NT2/D1 (cell line): ENCODE measurements around the gene DBN1.
A peak's percentile ranks its signal among the peaks of the same experiment; 100 is the strongest.

Experiments used
- DNase-seq: peaks from one replicate; pipeline ENCODE4 v3.0.0-alpha.2; 2011; ENCODE audit warnings: low read depth, low spot score
- H3K27me3 ChIP-seq: 2 replicates; pipeline ENCODE4 v1.6.0; 2011; ENCODE audit warnings: mild to moderate bottlenecking; ENCODE audit not compliant: insufficient read length, insufficient read depth
- H3K36me3 ChIP-seq: 2 replicates; pipeline ENCODE4 v1.6.1; 2011; ENCODE audit warnings: mild to moderate bottlenecking, low read length, mixed read lengths; ENCODE audit not compliant: insufficient read depth, insufficient read length
- H3K4me1 ChIP-seq: 2 replicates; pipeline ENCODE4 v1.5.1; 2011; ENCODE audit not compliant: insufficient read depth, insufficient read length
- H3K4me3 ChIP-seq: 2 replicates; pipeline ENCODE4 v1.5.1; 2011; ENCODE audit warnings: low read depth; ENCODE audit not compliant: insufficient read length
- H3K9ac ChIP-seq: 2 replicates; pipeline ENCODE4 v1.6.0; 2011; ENCODE audit warnings: low read depth; ENCODE audit not compliant: insufficient read length
- H3K9me3 ChIP-seq: 2 replicates; pipeline ENCODE4 v1.5.1; 2011; ENCODE audit warnings: mild to moderate bottlenecking, low read length; ENCODE audit not compliant: insufficient read depth
- SUZ12 ChIP-seq: IDR thresholded peaks from 2 replicates; pipeline ENCODE4 v1.6.1; 2011; ENCODE audit not compliant: insufficient read length, insufficient read depth; ENCODE audit errors: extremely low read depth
- YY1 ChIP-seq: IDR thresholded peaks from 2 replicates; pipeline ENCODE4 v1.6.1; 2011; ENCODE audit not compliant: insufficient read length, insufficient read depth
- ZNF274 ChIP-seq: IDR thresholded peaks from 2 replicates; pipeline ENCODE4 v1.6.1; 2011; ENCODE audit warnings: mild to moderate bottlenecking, low read depth, low read length

Gene DBN1

GRCh38 chr5:177473443-177474001, at the start of gene DBN1:
Gene DBN1, minus strand, starts transcription at chr5:177473634. Its CDS starts 113 bp downstream, at chr5:177473521.
- no peak for DNase-seq
- TF ChIP-seq YY1 = no peak
- TF ChIP-seq ZNF274 = no peak
- TF ChIP-seq SUZ12 = no peak
- Histone ChIP-seq H3K9ac (peak within 1 kb of the TSS; percentile 99), H3K4me1 (peaks cover 50% of the 10 kb centered on the region), H3K4me3 (peak within 1 kb of the TSS; percentile 93), H3K9me3 (no peaks in the 10 kb centered on the region), H3K36me3 (peaks cover 54% of the 10 kb centered on the region), H3K27me3 (no peaks in the 10 kb centered on the region)

DNA sequence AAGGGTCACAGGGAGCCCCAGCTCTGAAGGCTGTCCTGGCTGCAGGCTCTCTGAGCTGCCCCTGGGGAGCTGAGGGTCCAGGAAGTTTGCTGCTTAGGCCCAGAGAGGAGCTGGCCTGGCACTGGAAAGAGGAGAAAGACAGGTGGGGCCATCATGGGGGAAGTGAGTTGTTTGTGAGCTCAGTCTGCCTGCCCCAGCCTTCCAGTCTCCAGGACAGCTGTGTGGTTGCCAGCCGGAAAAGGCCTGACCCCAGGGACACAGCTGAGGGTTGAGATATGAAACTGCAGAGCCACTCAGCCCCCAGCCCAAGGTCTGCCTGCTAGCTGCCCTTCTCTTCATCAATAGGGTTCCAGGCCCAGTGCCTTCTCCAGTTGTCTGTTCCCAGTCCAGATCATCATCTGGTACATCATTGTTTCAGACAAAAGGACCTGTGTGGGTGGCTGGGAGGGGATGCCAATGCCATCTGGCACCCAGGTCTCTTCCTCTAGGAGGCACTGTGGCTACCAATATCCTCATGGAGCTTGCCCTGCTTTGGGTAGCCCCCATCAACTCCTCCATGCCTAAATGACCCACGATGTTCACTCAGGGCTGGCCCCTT, 47.6 kb upstream of the DBN1 start:
- H3K36me3 ChIP-seq = peaks cover 74% of the 10 kb centered on the region
- no peak for TF ChIP-seq SUZ12
- TF ChIP-seq YY1 = no peak
- no peak for TF ChIP-seq ZNF274

GRCh38 chr5:177520271-177520670, 46.8 kb upstream of the DBN1 start:
- TF ChIP-seq SUZ12 (no peak), YY1 (no peak), ZNF274 (no peak)
- H3K9ac ChIP-seq = no peak overlapping the region
- no peaks in the 10 kb centered on the region for H3K27me3 ChIP-seq
- no peak for DNase-seq
- H3K9me3 ChIP-seq = no peaks in the 10 kb centered on the region
- peaks cover 3% of the 10 kb centered on the region for H3K4me1 ChIP-seq
- H3K4me3 ChIP-seq = no peak overlapping the region
- H3K36me3 ChIP-seq = peaks cover 74% of the 10 kb centered on the region

More for the DNA sequence above, 47.6 kb upstream of the DBN1 start:
- no peak overlapping the region for H3K9ac ChIP-seq
- H3K27me3 ChIP-seq = no peaks in the 10 kb centered on the region
- H3K4me3 ChIP-seq = no peak overlapping the region
- H3K4me1 ChIP-seq = peaks cover 6% of the 10 kb centered on the region
- H3K9me3 ChIP-seq = no peaks in the 10 kb centered on the region
- no peak for DNase-seq

DNA sequence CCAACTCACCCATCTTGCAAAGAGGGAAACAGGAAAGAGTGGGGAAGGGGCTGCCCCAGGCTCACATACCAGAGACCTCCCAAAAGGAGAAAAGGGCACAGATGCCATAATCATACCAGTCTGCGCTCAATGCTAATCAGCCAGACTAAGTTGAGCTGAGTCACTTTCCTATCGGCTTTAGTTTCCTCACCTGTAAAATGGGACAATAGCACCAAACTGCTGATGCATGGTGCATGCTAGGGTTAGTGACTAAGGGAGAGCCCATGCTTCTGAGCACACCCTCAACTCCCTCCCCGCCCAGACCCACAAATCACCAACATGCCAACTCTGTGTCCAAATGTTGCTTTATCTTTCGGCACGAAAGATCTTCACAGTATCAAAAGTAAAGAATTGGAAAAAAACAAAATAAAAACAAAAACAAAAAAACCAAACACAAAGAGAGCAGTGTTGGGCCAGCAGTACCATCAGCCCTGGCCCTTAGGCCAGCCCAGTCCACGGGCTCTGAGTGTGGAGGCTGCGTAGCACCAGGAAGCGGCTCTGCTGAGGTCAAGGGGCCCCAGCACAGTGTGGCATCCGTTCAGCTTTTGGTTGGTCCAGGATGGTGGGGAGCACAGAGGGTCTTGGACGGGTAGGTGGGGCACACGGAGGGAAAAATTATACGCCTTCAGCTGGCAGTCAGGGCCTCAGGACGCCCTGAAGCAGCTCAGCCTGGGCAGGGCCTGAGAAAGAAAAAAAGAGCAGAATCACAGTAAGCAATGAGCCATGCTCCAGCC, 46.2 kb upstream of the DBN1 start:
- Histone ChIP-seq H3K4me3 (no peak overlapping the region), H3K27me3 (no peaks in the 10 kb centered on the region), H3K9ac (no peak overlapping the region), H3K36me3 (peaks cover 74% of the 10 kb centered on the region), H3K9me3 (no peaks in the 10 kb centered on the region), H3K4me1 (peaks cover 3% of the 10 kb centered on the region)
- no peak for TF ChIP-seq SUZ12
- TF ChIP-seq YY1 = no peak
- TF ChIP-seq ZNF274 = no peak
- DNase-seq = no peak

DNA sequence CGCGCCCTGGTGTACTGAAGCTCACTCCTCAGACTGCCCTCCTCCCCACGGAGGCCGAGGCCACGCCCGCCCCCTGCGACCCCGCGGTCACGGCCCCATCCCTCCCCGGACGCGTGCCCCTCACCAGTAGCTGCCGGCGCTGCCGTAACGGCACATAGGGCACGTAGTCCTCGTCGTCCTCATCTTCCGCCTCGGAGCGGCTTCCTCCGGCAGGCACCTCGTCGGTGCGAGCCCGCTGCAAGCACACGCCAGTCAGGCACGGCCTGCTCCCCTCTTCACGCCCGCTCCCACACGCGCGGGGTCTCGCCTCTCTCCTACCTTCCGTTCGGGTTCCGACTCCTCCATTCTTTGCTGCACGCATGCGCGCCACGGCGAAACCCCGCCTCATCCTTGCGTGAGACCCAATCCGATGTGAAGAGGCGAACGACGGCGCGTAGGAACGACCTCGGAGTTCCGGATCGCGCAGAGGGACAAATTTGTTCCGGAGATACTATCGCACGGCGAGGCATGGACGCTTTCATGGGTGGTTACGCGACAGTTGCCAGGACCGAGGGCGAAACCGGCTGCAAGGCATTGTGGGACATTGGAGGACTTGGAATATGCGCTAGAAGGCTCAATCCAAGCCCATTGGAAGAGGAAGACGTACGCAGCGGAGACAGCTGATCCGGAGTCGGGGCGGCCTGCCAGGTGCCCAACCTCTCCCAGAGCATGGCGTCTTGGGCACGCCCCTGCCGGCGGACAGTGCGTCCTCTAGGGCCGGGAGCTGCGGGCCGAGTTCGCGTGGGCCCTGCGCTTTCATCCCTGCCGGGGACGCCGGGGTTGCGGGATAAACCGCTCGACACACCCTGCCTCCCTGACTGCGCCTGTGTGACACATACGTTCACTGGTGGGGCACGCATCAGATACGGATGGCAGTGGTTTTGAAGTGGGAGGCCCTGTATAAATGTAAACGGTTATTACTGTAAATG, 43.5 kb upstream of the DBN1 start, which contains the start of gene DDX41:
Gene DDX41, minus strand, starts transcription at position 361 of the 968 bp plus-strand sequence. Its CDS starts 16 bp downstream, at position 345.
- Histone ChIP-seq H3K9me3 (no peaks in the 10 kb centered on the region), H3K36me3 (peaks cover 76% of the 10 kb centered on the region), H3K27me3 (no peaks in the 10 kb centered on the region), H3K9ac (peak within 1 kb of the TSS; percentile 100), H3K4me1 (peaks cover 3% of the 10 kb centered on the region), H3K4me3 (peak within 1 kb of the TSS; percentile 100)
- TF ChIP-seq SUZ12 (no peak), YY1 (peak; percentile 39), ZNF274 (no peak)
- peak; percentile 96 for DNase-seq

GRCh38 chr5:177515580-177515979, 42.1 kb upstream of the DBN1 start:
- peak overlapping the region; percentile 100 for H3K9ac ChIP-seq
- H3K4me3 ChIP-seq = peak overlapping the region; percentile 100
- H3K4me1 ChIP-seq = peaks cover 6% of the 10 kb centered on the region
- H3K27me3 ChIP-seq = no peaks in the 10 kb centered on the region
- TF ChIP-seq SUZ12 = no peak
- TF ChIP-seq YY1 = no peak
- no peak for TF ChIP-seq ZNF274
- H3K36me3 ChIP-seq = peaks cover 76% of the 10 kb centered on the region
- no peak for DNase-seq
- no peaks in the 10 kb centered on the region for H3K9me3 ChIP-seq

DNA sequence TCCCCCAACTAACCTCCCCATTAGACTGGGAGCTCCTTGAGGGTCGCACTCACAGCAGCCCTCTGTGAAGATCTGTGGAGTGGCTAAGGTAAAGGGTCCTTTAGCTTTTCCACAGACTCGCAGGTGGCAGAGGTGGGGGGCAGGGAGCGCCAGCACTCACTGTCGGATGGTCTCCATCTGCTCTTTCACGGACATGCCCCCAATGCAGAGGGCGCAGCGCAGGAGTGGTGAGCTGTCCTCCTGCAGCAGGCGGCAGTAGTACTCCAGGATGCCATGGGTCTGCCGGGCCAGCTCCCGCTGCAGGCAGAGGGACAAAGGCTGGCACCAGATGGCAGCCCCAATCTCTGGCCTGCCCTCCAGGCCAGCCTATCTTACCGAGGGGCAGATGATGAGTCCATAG, 41.1 kb upstream of the DBN1 start:
- no peaks in the 10 kb centered on the region for H3K27me3 ChIP-seq
- peaks cover 14% of the 10 kb centered on the region for H3K4me1 ChIP-seq
- no peak overlapping the region for H3K9ac ChIP-seq
- H3K9me3 ChIP-seq = no peaks in the 10 kb centered on the region
- TF ChIP-seq YY1 (no peak), ZNF274 (no peak), SUZ12 (no peak)
- H3K4me3 ChIP-seq = no peak overlapping the region
- no peak for DNase-seq
- peaks cover 76% of the 10 kb centered on the region for H3K36me3 ChIP-seq
